ENCODE data around the gene PPIH.

The PPIH gene

GRCh38 chr1:42682739-42683531, 24.7 kb downstream of the PPIH start:
- peak; percentile 71 for DNase-seq (ENCODE audit: low read depth)
- TF ChIP-seq CTCF (conservative IDR thresholded peaks at IDR 0.05; ENCODE audit: low read depth, low read length) = no peak
- H3K4me3 ChIP-seq (ENCODE audit: low read depth, low read length) = peak overlapping the region; percentile 89

GRCh38 chr1:42684139-42684538, 25.9 kb downstream of the PPIH start:
- peak overlapping the region; percentile 89 for H3K4me3 ChIP-seq (ENCODE audit: low read depth, low read length)
- DNase-seq (ENCODE audit: low read depth) = peak; percentile 13
- no peak for TF ChIP-seq CTCF (conservative IDR thresholded peaks at IDR 0.05; ENCODE audit: low read depth, low read length)

GRCh38 chr1:42686418-42686817, 28.2 kb downstream of the PPIH start:
- no peak for TF ChIP-seq CTCF (conservative IDR thresholded peaks at IDR 0.05; ENCODE audit: low read depth, low read length)
- no peak overlapping the region for H3K4me3 ChIP-seq (ENCODE audit: low read depth, low read length)

GRCh38 chr1:42689912-42690311, 31.7 kb downstream of the PPIH start:
- H3K4me3 ChIP-seq (ENCODE audit: low read depth, low read length) = no peak overlapping the region
- TF ChIP-seq CTCF (conservative IDR thresholded peaks at IDR 0.05; ENCODE audit: low read depth, low read length) = no peak
- DNase-seq (ENCODE audit: low read depth) = no peak

More at GRCh38 chr1:42686418-42686817, 28.2 kb downstream of the PPIH start:
- DNase-seq (ENCODE audit: low read depth) = no peak

- DNase-seq (ENCODE audit: low read depth) = no peak
- H3K4me3 ChIP-seq (ENCODE audit: low read depth, low read length) = no peak overlapping the region
These were observed 32.4 kb downstream of the PPIH start for GRCh38 chr1:42690477-42691156.

GRCh38 chr1:42691157-42691498, 32.9 kb downstream of the PPIH start:
- TF ChIP-seq CTCF (conservative IDR thresholded peaks at IDR 0.05; ENCODE audit: low read depth, low read length) = no peak
- DNase-seq (ENCODE audit: low read depth) = no peak
- no peak overlapping the region for H3K4me3 ChIP-seq (ENCODE audit: low read depth, low read length)

More at GRCh38 chr1:42690477-42691156, 32.4 kb downstream of the PPIH start:
- TF ChIP-seq CTCF (conservative IDR thresholded peaks at IDR 0.05; ENCODE audit: low read depth, low read length) = peak; percentile 44

Data from choroid plexus epithelial cell (primary cell).